ENCODE results near the gene GPER1.

DNA sequence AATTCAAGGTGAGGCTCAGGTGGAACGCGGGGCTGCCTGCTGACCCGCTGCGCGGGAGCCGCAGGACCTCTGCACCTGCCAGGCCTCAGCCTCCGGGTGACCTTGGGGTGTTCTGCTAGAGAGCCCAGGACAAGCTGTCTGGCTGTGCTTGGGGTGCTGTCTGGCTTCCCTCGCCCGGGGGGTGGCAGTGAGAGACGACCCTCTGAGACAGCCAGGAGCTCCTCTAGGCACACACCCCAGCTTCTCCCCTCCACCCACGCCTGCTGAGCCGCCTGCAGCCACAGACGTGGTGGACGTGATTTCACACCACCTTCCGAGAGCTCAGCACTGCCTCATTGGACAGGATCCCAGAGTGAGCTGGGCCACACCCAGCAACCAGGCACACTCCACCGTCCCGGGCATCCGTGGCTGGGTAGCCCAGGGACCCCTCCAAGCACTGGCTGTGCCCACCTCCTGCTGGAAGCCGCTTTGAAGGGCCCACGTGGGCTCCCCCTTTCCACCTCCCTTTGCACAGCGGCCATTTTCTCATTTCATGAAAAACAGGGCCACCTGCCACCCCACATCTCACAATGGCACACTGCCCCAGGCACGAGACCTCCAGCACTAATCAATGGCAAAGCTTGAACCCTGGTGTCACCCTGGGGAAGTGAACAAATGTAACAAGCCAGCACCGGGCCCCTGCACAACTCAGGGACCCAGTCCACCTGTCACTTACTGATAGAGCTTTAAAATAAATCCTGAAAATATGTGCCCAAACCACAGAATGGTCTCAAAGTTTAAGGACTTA is 37.1 kb downstream of the GPER1 start:
- no peak for TF ChIP-seq GATA2 (IDR thresholded peaks at IDR 0.05; ENCODE audit: low read depth, low read length)
- TF ChIP-seq GATA3 (IDR thresholded peaks at IDR 0.05; ENCODE audit: low read depth, low read length), result no peak

All from SH-SY5Y (cell line).